Sigmoid colon (tissue), 7 donors: Measurements from ENCODE around the gene TRIP11. TPM values are rescaled to one million over a fixed set of nuclear protein-coding genes. Genes with fewer than 3 reads are reported as not detected.
"Not testable (repeated sequence)": the region's sequence is repeated elsewhere in the genome, so short reads cannot be mapped to it uniquely, and the experiment has no call there.

Experiments used
- DNase-seq: peaks from one replicate; pipeline ENCODE4 v3.0.0-alpha.2; 2019
- H3K27ac ChIP-seq, 4 donors: fragments of 200-600 bp; sonication (generic); one replicate each; pipeline ENCODE4 v1.5.1; 2016 to 2019; ENCODE audit warnings: mild to moderate bottlenecking in 1 of 4
- H3K27me3 ChIP-seq, 3 donors: fragments of 200-600 bp; sonication (generic); one replicate each; pipeline ENCODE4 v1.5.1; 2019; ENCODE audit warnings: mild to moderate bottlenecking in 1 of 3
- H3K36me3 ChIP-seq, 4 donors: fragments of 200-600 bp; sonication (generic); one replicate each; pipeline ENCODE4 v1.5.1; 2016 to 2019
- H3K4me1 ChIP-seq, 4 donors: fragments of 200-600 bp; sonication (generic); one replicate each; pipeline ENCODE4 v1.5.1; 2017 to 2019
- H3K4me3 ChIP-seq, 4 donors: fragments of 200-600 bp; sonication (generic); one replicate each; pipeline ENCODE4 v1.5.1; 2017 to 2019; ENCODE audit warnings: mild to moderate bottlenecking in 2 of 4, moderate library complexity in 1 of 4
- H3K9me3 ChIP-seq, 4 donors: fragments of 200-600 bp in 3 of 4; sonication (generic) in 3 of 4; one replicate each; pipeline versions ENCODE4 v1.5.1 to v1.6.1; 2013 to 2019
- CTCF ChIP-seq, 4 experiments: fragments of 450-650 bp in 3 of 4; fragments of 200-600 bp in 1 of 4; IDR thresholded peaks; one replicate each; pipeline ENCODE4 v1.5.1; 2016 to 2019; ENCODE audit warnings: antibody characterized with exemption in 4 of 4, mild to moderate bottlenecking in 3 of 4, moderate library complexity in 2 of 4
- EP300 ChIP-seq, 4 donors: sonication (generic); formaldehyde crosslinking; IDR thresholded peaks; one replicate each; pipeline ENCODE4 v1.6.1; 2017; ENCODE audit warnings: antibody characterized with exemption in 4 of 4
- POLR2A ChIP-seq, 2 donors: fragments of 450-650 bp; IDR thresholded peaks; one replicate each; pipeline ENCODE4 v1.6.1; 2016; ENCODE audit warnings: antibody characterized with exemption in 2 of 2, mild to moderate bottlenecking in 2 of 2, moderate library complexity in 2 of 2
- POLR2AphosphoS5 ChIP-seq, 4 donors: sonication (generic); formaldehyde crosslinking; IDR thresholded peaks; one replicate each; pipeline ENCODE4 v1.6.1; 2017; ENCODE audit warnings: antibody characterized with exemption in 4 of 4
- WGBS, 2 donors: extraction: QIAGEN DNeasy Blood & Tissue Kit; methylation state at CpG; one replicate each; pipeline ENCODE4 v1.1.7; 2013; 5-methylcytosine and 5-hydroxymethylcytosine counted together
- intact Hi-C: fragments of 100-400 bp; cut with DNase I; formaldehyde crosslinking; loops from one replicate; pipeline ENCODE4 v1.15.1; 2023
- polyA plus RNA-seq, 3 donors: library from polyadenylated mRNA; stranded (reverse); fragments of 200-250 nt; gene quantifications; one replicate each; pipeline ENCODE4 v1.2.3, GENCODE V29; 2013
- total RNA-seq, 4 donors: library from RNA; depleted of rRNA; stranded (reverse); fragments of >200 nt; gene quantifications; one replicate each; pipeline ENCODE4 v1.1.0, GENCODE V29; 2016
- donor health status: healthy with polysubstance abuse.
- donor health status: Bipolar disorder and iron deficiency.
- donor health status: healthy.

The TRIP11 gene
- total and polyA plus RNA-seq, 7 donors = 2.3 to 35.5 (median 21.3) TPM

- intact Hi-C loops = loop anchor here (2.0 to 5.0 kb wide), 2 partner anchors 65 to 81 kb away; partner anchors contain the start of genes ATXN3, CPSF2 and NDUFB1
- H3K27me3 ChIP-seq, H3K27ac ChIP-seq, DNase-seq, H3K36me3 ChIP-seq, H3K9me3 ChIP-seq, H3K4me3 ChIP-seq: not testable (repeated sequence)
- peaks cover 0 to 36% (median 28%) of the 10 kb centered on the region in 4 donors for H3K4me1 ChIP-seq
- 73 to 90% methylated on average over 2 of the region's 2 CpGs for WGBS, 2 donors
Observed at GRCh38 chr14:92041766-92042165, 1.9 kb upstream of the TRIP11 start.

GRCh38 chr14:92041203-92041602, 1.3 kb upstream of the TRIP11 start:
- DNase-seq = no peak
- TF ChIP-seq POLR2AphosphoS5 (IDR thresholded peaks at IDR 0.05) (no peak), POLR2A (IDR thresholded peaks at IDR 0.05) (no peak), EP300 (IDR thresholded peaks at IDR 0.05) (no peak), CTCF (IDR thresholded peaks at IDR 0.05) (no peak)
- H3K27ac ChIP-seq = peak overlapping the region in 3 of 4 donors; percentile 89 to 98 (median 91)
- peak overlapping the region in 2 of 4 donors; percentile 74 to 96 for H3K4me3 ChIP-seq
- intact Hi-C loops = loop anchor here (2.0 to 5.0 kb wide), 2 partner anchors 66 to 81 kb away; partner anchors contain the start of genes ATXN3, CPSF2 and NDUFB1
- peaks cover 0 to 41% (median 34%) of the 10 kb centered on the region in 4 donors for H3K4me1 ChIP-seq
- H3K9me3 ChIP-seq = peaks cover 0 to 6% (median 0%) of the 10 kb centered on the region in 4 donors
- WGBS, 2 donors = 87 to 92% methylated on average over 10 of the region's 10 CpGs
- no peaks in the 10 kb centered on the region for H3K27me3 ChIP-seq
- H3K36me3 ChIP-seq = peaks cover 0 to 3% (median 0%) of the 10 kb centered on the region in 4 donors

- H3K4me1 ChIP-seq = peaks cover 0 to 44% (median 39%) of the 10 kb centered on the region in 4 donors
- DNase-seq = no peak
Observed at GRCh38 chr14:92040431-92041051, 682 bp upstream of the TRIP11 start.

GRCh38 chr14:92039063-92039718, 668 bp downstream of the TRIP11 start:
- Histone ChIP-seq H3K27ac (peak overlapping the region; percentile 89 to 98 (median 92)), H3K27me3 (no peaks in the 10 kb centered on the region), H3K4me1 (peaks cover 0 to 45% (median 40%) of the 10 kb centered on the region in 4 donors), H3K4me3 (peak overlapping the region; percentile 68 to 96 (median 78)), H3K9me3 (no peaks in the 10 kb centered on the region), H3K36me3 (peaks cover 0 to 3% (median 0%) of the 10 kb centered on the region in 4 donors)
- WGBS, 2 donors = 0% methylated on average over 22 of the region's 22 CpGs
- DNase-seq = no peak
- TF ChIP-seq CTCF (IDR thresholded peaks at IDR 0.05) (no peak), POLR2A (IDR thresholded peaks at IDR 0.05) (no peak), POLR2AphosphoS5 (IDR thresholded peaks at IDR 0.05) (no peak), EP300 (IDR thresholded peaks at IDR 0.05) (no peak)
- intact Hi-C loops = no loop called here

More at GRCh38 chr14:92040431-92041051, 682 bp upstream of the TRIP11 start:
- Histone ChIP-seq H3K4me3 (peak overlapping the region; percentile 68 to 96 (median 78)), H3K36me3 (peaks cover 0 to 3% (median 0%) of the 10 kb centered on the region in 4 donors), H3K27ac (peak overlapping the region; percentile 89 to 98 (median 92)), H3K9me3 (no peaks in the 10 kb centered on the region), H3K27me3 (no peaks in the 10 kb centered on the region)
- intact Hi-C loops = loop anchor here (2.0 to 5.0 kb wide), 2 partner anchors 66 to 82 kb away; partner anchors contain the start of genes ATXN3, CPSF2 and NDUFB1
- TF ChIP-seq POLR2AphosphoS5 (IDR thresholded peaks at IDR 0.05) (no peak), EP300 (IDR thresholded peaks at IDR 0.05) (no peak), POLR2A (IDR thresholded peaks at IDR 0.05) (no peak), CTCF (IDR thresholded peaks at IDR 0.05) (no peak)
- 0 to 1% methylated on average over 13 of the region's 13 CpGs for WGBS, 2 donors

- no peaks in the 10 kb centered on the region for H3K27me3 ChIP-seq
- TF ChIP-seq POLR2A (IDR thresholded peaks at IDR 0.05) = no peak
- TF ChIP-seq POLR2AphosphoS5 (IDR thresholded peaks at IDR 0.05) = no peak
- TF ChIP-seq EP300 (IDR thresholded peaks at IDR 0.05) = no peak
- no peak for DNase-seq
- no peaks in the 10 kb centered on the region for H3K9me3 ChIP-seq
- H3K4me1 ChIP-seq = peaks cover 0 to 45% (median 40%) of the 10 kb centered on the region in 4 donors
- intact Hi-C loops = no loop called here
- H3K4me3 ChIP-seq = peak overlapping the region in 2 of 4 donors; percentile 68 to 74
- peaks cover 0 to 6% (median 0%) of the 10 kb centered on the region in 4 donors for H3K36me3 ChIP-seq
- WGBS, 2 donors = 34 to 68% methylated on average over 3 of the region's 3 CpGs
- H3K27ac ChIP-seq = no peak overlapping the region
Observed at GRCh38 chr14:92037989-92038388, 1.9 kb downstream of the TRIP11 start.
